ENCODE data around the gene XCL1. TPM values are rescaled to one million over a fixed set of nuclear protein-coding genes. Genes with fewer than 3 reads are reported as not detected.

The XCL1 gene
- total and polyA plus RNA-seq, 2 donors (not counting 3 experiments of a cell fraction or from before 2014, with no cell fraction given) = not detected

DNA sequence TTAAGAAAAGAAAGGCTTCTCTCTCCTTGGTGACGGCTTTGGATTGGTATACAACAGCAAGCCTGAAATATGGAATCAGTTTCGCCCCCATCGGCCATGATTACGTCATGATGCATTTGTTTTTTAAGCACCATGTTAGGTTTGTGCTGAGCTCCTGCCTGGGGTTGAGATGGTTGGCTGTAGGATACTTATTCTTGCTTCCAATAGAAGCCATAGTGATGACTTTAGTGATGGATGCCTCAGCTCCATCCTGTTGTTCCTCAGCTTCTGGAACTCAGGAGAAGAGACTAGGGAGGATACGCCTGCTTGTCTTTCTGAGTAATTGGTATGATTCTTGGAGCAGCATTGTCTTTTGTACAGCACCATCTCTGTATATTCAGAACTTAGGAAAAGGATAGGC is 14.7 kb downstream of the XCL1 start:
- dilution Hi-C loops (cut with MboI; ENCODE audit: extremely low pct_ligation_motif_present, low sequenced_read_pairs) (no loop called here), intact Hi-C loops (cut with micrococcal nuclease) (no loop called here)
- POLR2A ChIA-PET = no interaction called here
- Histone ChIP-seq H3K4me3 (replicated peaks in 1 of 3; ENCODE audit: insufficient read depth in 1 of 3, low read depth in 1 of 3, low read length in 3 of 3) (no peak overlapping the region), H3K27me3 (ENCODE audit: control insufficient read depth in 2 of 2, insufficient read depth in 2 of 2, low read length in 2 of 2) (no peaks in the 10 kb centered on the region), H4K20me1 (replicated peaks; ENCODE audit: control insufficient read depth, extremely low read depth, insufficient read depth, low read length) (no peaks in the 10 kb centered on the region), H2AFZ (ENCODE audit: low read depth, low read length) (no peak overlapping the region), H3K27ac (ENCODE audit: insufficient read depth, low read depth, low read length) (no peak overlapping the region), H3K9me1 (replicated peaks; ENCODE audit: control insufficient read depth, extremely low read depth, insufficient read depth, low read length) (no peaks in the 10 kb centered on the region), H3K4me1 (ENCODE audit: control insufficient read depth, extremely low read depth, insufficient read depth, low read length) (no peaks in the 10 kb centered on the region), H3K36me3 (ENCODE audit: control insufficient read depth in 2 of 2, extremely low read depth in 1 of 2, insufficient read depth in 2 of 2, low read length in 2 of 2) (no peaks in the 10 kb centered on the region), H3K9me3 (replicated peaks; ENCODE audit: control insufficient read depth, insufficient read depth, low read length) (no peaks in the 10 kb centered on the region), H3K9ac (replicated peaks; ENCODE audit: extremely low read depth, insufficient read depth, low read length) (no peak overlapping the region), H3K4me2 (ENCODE audit: insufficient read depth, low read length) (no peak overlapping the region), H3K79me2 (ENCODE audit: control insufficient read depth, insufficient read depth, low read length) (no peaks in the 10 kb centered on the region)
- no peak for DNase-seq (ENCODE audit: low read depth, low spot score)
- no TSS peak for BruUV-seq (replicated peaks)
- CTCF ChIA-PET = interaction anchor here (1.5 kb wide), 1 partner anchor 8 kb away, joined by 4 read pairs; no protein-coding TSS in a partner anchor
- TF ChIP-seq EZH2 (IDR thresholded peaks at IDR 0.05; ENCODE audit: borderline replicate concordance, low read depth, low read length, severe bottlenecking) (no peak), JUN (IDR thresholded peaks at IDR 0.05; ENCODE audit: borderline replicate concordance, insufficient read depth, insufficient read length, low read depth) (no peak), POLR2A (IDR thresholded peaks at IDR 0.05; ENCODE audit: low read depth, low read length) (no peak), POLR2AphosphoS5 (IDR thresholded peaks at IDR 0.05; ENCODE audit: insufficient read depth, low read depth, low read length) (no peak), MYC (IDR thresholded peaks at IDR 0.05; ENCODE audit: low read depth, low read length) (no peak), FOS (IDR thresholded peaks at IDR 0.05; ENCODE audit: borderline replicate concordance, insufficient read depth, low read length) (no peak), GATA2 (IDR thresholded peaks at IDR 0.05; ENCODE audit: insufficient read depth, insufficient read length, low read depth, low read length) (no peak)
- TF ChIP-seq, protein P1, sequence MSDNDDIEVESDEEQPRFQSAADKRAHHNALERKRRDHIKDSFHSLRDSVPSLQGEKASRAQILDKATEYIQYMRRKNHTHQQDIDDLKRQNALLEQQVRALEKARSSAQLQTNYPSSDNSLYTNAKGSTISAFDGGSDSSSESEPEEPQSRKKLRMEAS (IDR thresholded peaks at IDR 0.05; ENCODE audit: insufficient read depth, insufficient read length) = no peak
- TF ChIP-seq, protein P2, sequence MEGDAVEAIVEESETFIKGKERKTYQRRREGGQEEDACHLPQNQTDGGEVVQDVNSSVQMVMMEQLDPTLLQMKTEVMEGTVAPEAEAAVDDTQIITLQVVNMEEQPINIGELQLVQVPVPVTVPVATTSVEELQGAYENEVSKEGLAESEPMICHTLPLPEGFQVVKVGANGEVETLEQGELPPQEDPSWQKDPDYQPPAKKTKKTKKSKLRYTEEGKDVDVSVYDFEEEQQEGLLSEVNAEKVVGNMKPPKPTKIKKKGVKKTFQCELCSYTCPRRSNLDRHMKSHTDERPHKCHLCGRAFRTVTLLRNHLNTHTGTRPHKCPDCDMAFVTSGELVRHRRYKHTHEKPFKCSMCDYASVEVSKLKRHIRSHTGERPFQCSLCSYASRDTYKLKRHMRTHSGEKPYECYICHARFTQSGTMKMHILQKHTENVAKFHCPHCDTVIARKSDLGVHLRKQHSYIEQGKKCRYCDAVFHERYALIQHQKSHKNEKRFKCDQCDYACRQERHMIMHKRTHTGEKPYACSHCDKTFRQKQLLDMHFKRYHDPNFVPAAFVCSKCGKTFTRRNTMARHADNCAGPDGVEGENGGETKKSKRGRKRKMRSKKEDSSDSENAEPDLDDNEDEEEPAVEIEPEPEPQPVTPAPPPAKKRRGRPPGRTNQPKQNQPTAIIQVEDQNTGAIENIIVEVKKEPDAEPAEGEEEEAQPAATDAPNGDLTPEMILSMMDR (IDR thresholded peaks at IDR 0.05; ENCODE audit: extremely low read depth in 1 of 2, insufficient read depth in 1 of 2, low read depth in 1 of 2, low read length in 2 of 2) = no peak
- FAIRE-seq = no peak

Measured in endothelial cell of umbilical vein (primary cell).